Psoas muscle (tissue), 8 donors: Measurements from ENCODE around the gene SNX4. TPM values are rescaled to one million over a fixed set of nuclear protein-coding genes. Genes with fewer than 3 reads are reported as not detected.

Experiments used
- ATAC-seq, 4 donors: fragments of 200-7000 bp; cut with Tn5 transposase; one replicate each; pipeline ENCODE4 v1.9.1; 2020; ENCODE audit warnings: moderate library complexity in 3 of 4, mild to moderate bottlenecking in 2 of 4
- DNase-seq, 2 donors: peaks; one replicate each; pipeline ENCODE4 v3.0.0-alpha.2; 2020
- H3K27ac ChIP-seq: fragments of 200-600 bp; one replicate; pipeline ENCODE4 v1.8.0; 2022
- H3K27me3 ChIP-seq, 3 donors: fragments of 200-600 bp in 1 of 3; one replicate each; pipeline versions ENCODE4 v1.6.1 to v1.8.0; 2013 to 2022; ENCODE audit warnings: low read length in 2 of 3, mild to moderate bottlenecking in 2 of 3, moderate library complexity in 1 of 3; ENCODE audit not compliant: insufficient read depth in 3 of 3
- H3K36me3 ChIP-seq, 2 donors: fragments of 200-600 bp in 1 of 2; one replicate each; pipeline versions ENCODE4 v1.6.1 to v1.8.0; 2013 to 2022; ENCODE audit warnings: low read depth in 1 of 2, mild to moderate bottlenecking in 1 of 2, moderate library complexity in 1 of 2; ENCODE audit not compliant: insufficient read depth in 1 of 2
- H3K4me1 ChIP-seq: fragments of 200-600 bp; one replicate; pipeline ENCODE4 v1.8.0; 2022
- H3K4me3 ChIP-seq: fragments of 200-600 bp; one replicate; pipeline ENCODE4 v1.8.0; 2022; ENCODE audit warnings: mild to moderate bottlenecking
- H3K9me3 ChIP-seq: fragments of 200-600 bp; one replicate; pipeline ENCODE4 v1.8.0; 2022
- WGBS, 3 donors: extraction: QIAGEN DNeasy Blood & Tissue Kit; methylation state at CpG; one replicate each; pipeline versions ENCODE4 v1.1.6 to v1.1.7; 2013; 5-methylcytosine and 5-hydroxymethylcytosine counted together
- intact Hi-C, 2 donors: fragments of 100-400 bp; cut with DNase I; formaldehyde crosslinking; loops; one replicate each; pipeline versions ENCODE4 v1.11.0 to v1.14.2; 2022
- polyA plus RNA-seq, 3 donors: library from polyadenylated mRNA; stranded (reverse); fragments of 200-250 nt; gene quantifications; one replicate each; pipeline ENCODE4 v1.2.3, GENCODE V29; 2013
- total RNA-seq, 4 donors: library from RNA; stranded (reverse); fragmentation: NEBNext Ultra II Directional in 2 of 4; extraction: Animal tissue kit (Norgen Biotek cat#: 25700) in 2 of 4; gene quantifications; one replicate each; pipeline versions ENCODE4 v1.2.1 to v1.2.4, GENCODE V29; 2021 to 2023
- TF ChIP-seq, protein P1 (sequence below): fragments of 200-600 bp; IDR thresholded peaks from one replicate; pipeline ENCODE4 v1.8.0; 2022; ENCODE audit warnings: antibody characterized with exemption
- donor health status: healthy with polysubstance abuse.
- donor health status: DM: no; HTN: no; CAD: no; lungs with moderate emphysema.
- donor health status: Bipolar disorder and iron deficiency.
- donor health status: healthy.
- donor health status: DM: yes; HTN: yes; CAD: no.
- donor health status: DM: no; HTN: no; CAD: no.
- donor health status: DM: no; HTN: no; CAD: no.
- donor health status: DM: yes; HTN: yes; CAD: no.

The SNX4 gene
- total and polyA plus RNA-seq, 7 donors: 16.9 to 30.1 (median 23.6) TPM

DNA sequence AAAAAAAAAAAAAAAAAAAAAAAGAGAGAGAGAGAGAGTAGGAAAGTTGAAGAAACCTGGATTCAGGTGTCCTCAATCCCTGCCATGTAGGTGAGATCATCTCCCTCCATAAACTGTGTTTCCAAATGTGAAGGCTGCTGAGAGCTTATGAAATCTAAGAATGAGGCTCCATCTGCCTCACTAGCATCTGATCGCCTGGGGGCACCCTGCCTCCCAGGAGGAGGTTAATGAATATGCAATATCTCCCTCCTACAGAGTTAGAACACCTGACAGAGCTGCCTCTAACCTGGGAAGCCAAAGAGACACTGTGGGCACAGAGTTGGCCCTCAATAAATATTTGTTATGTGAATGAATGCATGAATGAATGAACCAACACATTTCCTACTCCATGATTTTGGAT is 121.0 kb downstream of the SNX4 start:
- TF ChIP-seq, protein P1, sequence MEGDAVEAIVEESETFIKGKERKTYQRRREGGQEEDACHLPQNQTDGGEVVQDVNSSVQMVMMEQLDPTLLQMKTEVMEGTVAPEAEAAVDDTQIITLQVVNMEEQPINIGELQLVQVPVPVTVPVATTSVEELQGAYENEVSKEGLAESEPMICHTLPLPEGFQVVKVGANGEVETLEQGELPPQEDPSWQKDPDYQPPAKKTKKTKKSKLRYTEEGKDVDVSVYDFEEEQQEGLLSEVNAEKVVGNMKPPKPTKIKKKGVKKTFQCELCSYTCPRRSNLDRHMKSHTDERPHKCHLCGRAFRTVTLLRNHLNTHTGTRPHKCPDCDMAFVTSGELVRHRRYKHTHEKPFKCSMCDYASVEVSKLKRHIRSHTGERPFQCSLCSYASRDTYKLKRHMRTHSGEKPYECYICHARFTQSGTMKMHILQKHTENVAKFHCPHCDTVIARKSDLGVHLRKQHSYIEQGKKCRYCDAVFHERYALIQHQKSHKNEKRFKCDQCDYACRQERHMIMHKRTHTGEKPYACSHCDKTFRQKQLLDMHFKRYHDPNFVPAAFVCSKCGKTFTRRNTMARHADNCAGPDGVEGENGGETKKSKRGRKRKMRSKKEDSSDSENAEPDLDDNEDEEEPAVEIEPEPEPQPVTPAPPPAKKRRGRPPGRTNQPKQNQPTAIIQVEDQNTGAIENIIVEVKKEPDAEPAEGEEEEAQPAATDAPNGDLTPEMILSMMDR: no peak

More for the DNA sequence above, 121.0 kb downstream of the SNX4 start:
- Histone ChIP-seq H3K36me3 (no peaks in the 10 kb centered on the region), H3K4me3 (no peak overlapping the region), H3K27me3 (peaks cover 0 to 2% (median 0%) of the 10 kb centered on the region in 3 donors), H3K27ac (no peak overlapping the region), H3K9me3 (no peaks in the 10 kb centered on the region), H3K4me1 (no peaks in the 10 kb centered on the region)
- 30 to 40% (median 36%) methylated on average over 1 of the region's 1 CpG for WGBS, 3 donors
- intact Hi-C loops: no loop called here
- DNase-seq (no peak), ATAC-seq (no peak)

Other genes with a start within 250 kb of the SNX4 start
- 10 to 100 TPM; 22.7 to 29.8 (median 27.8) TPM for gene ZNF148, start 144.9 kb downstream of the SNX4 start, total RNA-seq
- 10 to 100 TPM in 1 of 3 donors, 1 to 10 TPM in 2; 3.5 to 13.8 (median 3.7) TPM for gene ZNF148, start 144.9 kb downstream of the SNX4 start, polyA plus RNA-seq
- 10 to 100 TPM; 24.1 to 74.7 (median 50.1) TPM for gene OSBPL11, start 75.3 kb upstream of the SNX4 start, total RNA-seq
- gene OSBPL11, start 75.3 kb upstream of the SNX4 start, polyA plus RNA-seq: 10 to 100 TPM; 15.1 to 57.3 (median 36.9) TPM